Natural killer cell (primary cell): ENCODE data around the gene KLHL35. TPM values are rescaled to one million over a fixed set of nuclear protein-coding genes. Genes with fewer than 3 reads are reported as not detected.

Source experiments
- ATAC-seq, 3 donors: fragments of 150-1000 bp in 2 of 3; fragments of 200-7000 bp in 1 of 3; cut with Tn5 transposase; 1 replicate in 1 of 3; 2 replicates in 2 of 3; pipeline ENCODE4 v1.10.0; 2021; ENCODE audit warnings: mild to moderate bottlenecking in 2 of 3, moderate library complexity in 2 of 3
- DNase-seq, 2 donors: peaks; one replicate each; pipeline versions ENCODE4 v3.0.0 to v3.0.0-alpha.2; 2013 to 2021; ENCODE audit warnings: mixed read lengths in 1 of 2
- H3K27ac ChIP-seq: one replicate; pipeline ENCODE4 v1.5.1; 2013; ENCODE audit warnings: mild to moderate bottlenecking, low read length
- H3K27me3 ChIP-seq: one replicate; pipeline ENCODE4 v1.6.1; 2013; ENCODE audit warnings: low read length; ENCODE audit not compliant: control insufficient read depth, insufficient read depth
- H3K36me3 ChIP-seq: one replicate; pipeline ENCODE4 v1.6.1; 2013; ENCODE audit warnings: low read length; ENCODE audit not compliant: control insufficient read depth, insufficient read depth
- H3K4me1 ChIP-seq: one replicate; pipeline ENCODE4 v1.6.1; 2013; ENCODE audit warnings: low read length; ENCODE audit not compliant: control insufficient read depth, insufficient read depth
- H3K4me3 ChIP-seq: one replicate; pipeline ENCODE4 v1.5.1; 2013; ENCODE audit warnings: low read length
- H3K9me3 ChIP-seq: one replicate; pipeline ENCODE4 v1.6.1; 2013; ENCODE audit warnings: low read length; ENCODE audit not compliant: control insufficient read depth, insufficient read depth
- H3K27ac Mint-ChIP-seq, 2 donors: one replicate each; pipeline ENCODE4 v1.8.0; 2022; ENCODE audit warnings: mild to moderate bottlenecking in 2 of 2, mixed read lengths in 2 of 2, moderate library complexity in 1 of 2
- H3K27me3 Mint-ChIP-seq, 2 donors: one replicate each; pipeline ENCODE4 v1.8.0; 2022; ENCODE audit warnings: low read depth in 2 of 2, mixed read lengths in 2 of 2
- H3K36me3 Mint-ChIP-seq: one replicate; pipeline ENCODE4 v1.8.0; 2022; ENCODE audit warnings: mixed read lengths
- H3K4me1 Mint-ChIP-seq, 2 donors: one replicate each; pipeline ENCODE4 v1.8.0; 2022; ENCODE audit warnings: mixed read lengths in 2 of 2
- H3K4me3 Mint-ChIP-seq: one replicate; pipeline ENCODE4 v1.8.0; 2022; ENCODE audit warnings: mild to moderate bottlenecking, moderate library complexity, mixed read lengths
- H3K9me3 Mint-ChIP-seq, 2 donors: one replicate each; pipeline ENCODE4 v1.8.0; 2022; ENCODE audit warnings: mixed read lengths in 2 of 2
- CTCF ChIP-seq: fragments of 200-600 bp; IDR thresholded peaks from one replicate; pipeline ENCODE4 v1.8.0; 2022; ENCODE audit warnings: antibody characterized with exemption
- WGBS: methylation state at CpG from one replicate; pipeline ENCODE4 v1.1.7; 2013; ENCODE audit warnings: missing lambda C conversion rate; ENCODE audit not compliant: insufficient coverage; 5-methylcytosine and 5-hydroxymethylcytosine counted together
- intact Hi-C: fragments of 100-400 bp; cut with micrococcal nuclease; formaldehyde crosslinking; loops from one replicate; pipeline ENCODE4 v1.14.2; 2022
- total RNA-seq, 4 donors: library from RNA; stranded (reverse); fragments of 120-200 nt in 1 of 4; gene quantifications; one replicate each; pipeline versions ENCODE4 v1.2.3 to v1.2.4, GENCODE V29; 2013 to 2022

KLHL35 gene
- total RNA-seq, 3 donors from 2014 or later (not counting 1 experiment from before 2014, with no cell fraction given), result 0.40 to 0.93 (median 0.54) TPM

GRCh38 chr11:75469785-75470405 is 36.9 kb upstream of the KLHL35 start:
- Histone ChIP-seq H3K4me3 (no peak overlapping the region), H3K27ac (no peak overlapping the region), H3K36me3 (no peaks in the 10 kb centered on the region), H3K4me1 (no peaks in the 10 kb centered on the region), H3K27me3 (no peaks in the 10 kb centered on the region), H3K9me3 (no peaks in the 10 kb centered on the region)
- peaks cover 0 to 3% of the 10 kb centered on the region in 2 donors for H3K27me3 Mint-ChIP-seq
- 69% methylated on average over 5 of the region's 6 CpGs for WGBS
- no peak for TF ChIP-seq CTCF
- no peak overlapping the region for H3K4me3 Mint-ChIP-seq
- peaks cover 3 to 13% of the 10 kb centered on the region in 2 donors for H3K4me1 Mint-ChIP-seq
- no peak overlapping the region for H3K27ac Mint-ChIP-seq
- no peaks in the 10 kb centered on the region for H3K9me3 Mint-ChIP-seq
- DNase-seq, result no peak
- intact Hi-C loops, result no loop called here
- no peaks in the 10 kb centered on the region for H3K36me3 Mint-ChIP-seq
- ATAC-seq, result no peak

- Mint-ChIP-seq H3K27ac (no peak overlapping the region), H3K36me3 (no peaks in the 10 kb centered on the region), H3K27me3 (peaks cover 0 to 3% of the 10 kb centered on the region in 2 donors), H3K4me3 (no peak overlapping the region), H3K4me1 (peaks cover 0 to 5% of the 10 kb centered on the region in 2 donors), H3K9me3 (no peaks in the 10 kb centered on the region)
- WGBS, result 82% methylated on average over 12 of the region's 14 CpGs
- ATAC-seq, result no peak
- Histone ChIP-seq H3K27me3 (no peaks in the 10 kb centered on the region), H3K4me3 (no peak overlapping the region), H3K9me3 (no peaks in the 10 kb centered on the region), H3K36me3 (no peaks in the 10 kb centered on the region), H3K27ac (no peak overlapping the region), H3K4me1 (no peaks in the 10 kb centered on the region)
- TF ChIP-seq CTCF, result no peak
- DNase-seq, result no peak
- intact Hi-C loops, result no loop called here
These were observed 35.7 kb upstream of the KLHL35 start for GRCh38 chr11:75468534-75469340.

GRCh38 chr11:75467881-75468280 is 34.9 kb upstream of the KLHL35 start:
- DNase-seq (no peak), ATAC-seq (no peak)
- Mint-ChIP-seq H3K9me3 (no peaks in the 10 kb centered on the region), H3K4me1 (peaks cover 0 to 5% of the 10 kb centered on the region in 2 donors), H3K27ac (no peak overlapping the region), H3K27me3 (peaks cover 0 to 3% of the 10 kb centered on the region in 2 donors), H3K36me3 (no peaks in the 10 kb centered on the region), H3K4me3 (no peak overlapping the region)
- no peak overlapping the region for H3K4me3 ChIP-seq
- TF ChIP-seq CTCF, result no peak
- no peak overlapping the region for H3K27ac ChIP-seq
- no peaks in the 10 kb centered on the region for H3K9me3 ChIP-seq
- H3K27me3 ChIP-seq, result no peaks in the 10 kb centered on the region
- intact Hi-C loops, result no loop called here
- 80% methylated on average over 4 of the region's 4 CpGs for WGBS
- no peaks in the 10 kb centered on the region for H3K4me1 ChIP-seq
- H3K36me3 ChIP-seq, result no peaks in the 10 kb centered on the region
